Measurements from ENCODE around the gene PJVK.

PJVK gene

GRCh38 chr2:178473931-178474330 is 22.8 kb downstream of the PJVK start:
- H3K4me3 ChIP-seq (ENCODE audit: control insufficient read depth, low read depth, low read length): no peak overlapping the region
- TF ChIP-seq CTCF (IDR thresholded peaks at IDR 0.05; ENCODE audit: control insufficient read depth, insufficient read depth, low read depth, low read length, missing control alignments): no peak
- no peak for DNase-seq (ENCODE audit: low read depth)

- H3K4me3 ChIP-seq (ENCODE audit: control insufficient read depth, low read depth, low read length): no peak overlapping the region
- TF ChIP-seq CTCF (IDR thresholded peaks at IDR 0.05; ENCODE audit: control insufficient read depth, insufficient read depth, low read depth, low read length, missing control alignments): no peak
- DNase-seq (ENCODE audit: low read depth): no peak
Measured at GRCh38 chr2:178474560-178474959, 23.4 kb downstream of the PJVK start.

GRCh38 chr2:178476477-178476876 is 25.3 kb downstream of the PJVK start:
- TF ChIP-seq CTCF (IDR thresholded peaks at IDR 0.05; ENCODE audit: control insufficient read depth, insufficient read depth, low read depth, low read length, missing control alignments): no peak
- no peak overlapping the region for H3K4me3 ChIP-seq (ENCODE audit: control insufficient read depth, low read depth, low read length)
- no peak for DNase-seq (ENCODE audit: low read depth)

GRCh38 chr2:178477443-178478129 is 26.4 kb downstream of the PJVK start:
- TF ChIP-seq CTCF (IDR thresholded peaks at IDR 0.05; ENCODE audit: control insufficient read depth, insufficient read depth, low read depth, low read length, missing control alignments): no peak
- H3K4me3 ChIP-seq (ENCODE audit: control insufficient read depth, low read depth, low read length): peak overlapping the region; percentile 50
- DNase-seq (ENCODE audit: low read depth): no peak

GRCh38 chr2:178478130-178478438 is 26.9 kb downstream of the PJVK start:
- TF ChIP-seq CTCF (IDR thresholded peaks at IDR 0.05; ENCODE audit: control insufficient read depth, insufficient read depth, low read depth, low read length, missing control alignments): no peak
- DNase-seq (ENCODE audit: low read depth): no peak
- H3K4me3 ChIP-seq (ENCODE audit: control insufficient read depth, low read depth, low read length): peak overlapping the region; percentile 50

- DNase-seq (ENCODE audit: low read depth): no peak
- TF ChIP-seq CTCF (IDR thresholded peaks at IDR 0.05; ENCODE audit: control insufficient read depth, insufficient read depth, low read depth, low read length, missing control alignments): peak; percentile 73
- H3K4me3 ChIP-seq (ENCODE audit: control insufficient read depth, low read depth, low read length): peak within 1 kb of the TSS; percentile 50
Measured at GRCh38 chr2:178478439-178479274, 27.5 kb downstream of the PJVK start, which contains the start of gene FKBP7. Gene FKBP7, minus strand, starts transcription at chr2:178478600. Its CDS starts 101 bp downstream, at chr2:178478499.

Measured in AG09309 (cell line).